HepG2 (cell line): ENCODE results near the gene TMEM187.

Source experiments
- EP300 ChIP-seq, 3 experiments: sonication (generic) in 1 of 3; formaldehyde crosslinking in 1 of 3; IDR thresholded peaks; 2 replicates each; pipeline versions ENCODE4 v1.5.1 to v1.6.1; 2011 to 2020; ENCODE audit warnings: low read depth in 2 of 3, low read length in 2 of 3, borderline replicate concordance in 1 of 3, improper control_type of control experiment in 1 of 3, mild to moderate bottlenecking in 1 of 3, missing genetic modification reagents in 1 of 3, moderate library complexity in 1 of 3
- EZH2 ChIP-seq: conservative IDR thresholded peaks from 2 replicates; pipeline ENCODE4 v1.6.1; 2012; ENCODE audit warnings: mild to moderate bottlenecking, low read depth, low read length, moderate library complexity
- HMG20B ChIP-seq: conservative IDR thresholded peaks from 2 replicates; pipeline ENCODE4 v1.6.1; 2016; ENCODE audit warnings: missing genetic modification reagents, missing compliant biosample characterization
- MYC ChIP-seq: sonication (generic); formaldehyde crosslinking; IDR thresholded peaks from 2 replicates; pipeline ENCODE4 v1.9.0; 2021; ENCODE audit warnings: missing genetic modification reagents, borderline replicate concordance
- NFIC ChIP-seq: IDR thresholded peaks from 2 replicates; pipeline ENCODE4 v1.6.1; 2012; ENCODE audit warnings: mild to moderate bottlenecking, low read length, inconsistent platforms
- PAXIP1 ChIP-seq: sonication (generic); formaldehyde crosslinking; conservative IDR thresholded peaks from 2 replicates; pipeline ENCODE4 v1.4.0; 2020; ENCODE audit warnings: mild to moderate bottlenecking, missing genetic modification reagents, moderate library complexity
- SNRNP70 ChIP-seq: fragments of 200-400 bp; formaldehyde crosslinking; IDR thresholded peaks from 2 replicates; pipeline ENCODE4 v1.6.1; 2017; ENCODE audit warnings: mild to moderate bottlenecking, low read depth, low read length, moderate library complexity
- ZBTB1 ChIP-seq: sonication (generic); formaldehyde crosslinking; IDR thresholded peaks from 2 replicates; pipeline ENCODE4 v1.4.0; 2020; ENCODE audit warnings: missing genetic modification reagents, borderline replicate concordance
- ZHX2 ChIP-seq, 2 experiments: sonication (generic) in 1 of 2; formaldehyde crosslinking in 1 of 2; IDR thresholded peaks; 2 replicates each; pipeline versions ENCODE4 v1.6.1 to v1.9.0; 2014 to 2022; ENCODE audit warnings: antibody characterized with exemption in 1 of 2, borderline replicate concordance in 1 of 2, inconsistent platforms in 1 of 2, low read depth in 1 of 2, missing genetic modification reagents in 1 of 2
- ZNF556 ChIP-seq: sonication (generic); formaldehyde crosslinking; IDR thresholded peaks from 2 replicates; pipeline ENCODE4 v1.4.0; 2020; ENCODE audit warnings: mild to moderate bottlenecking, missing genetic modification reagents, borderline replicate concordance
- ZNF574 ChIP-seq: sonication (generic); formaldehyde crosslinking; IDR thresholded peaks from 2 replicates; pipeline ENCODE4 v1.4.0; 2020; ENCODE audit warnings: missing genetic modification reagents
- ZNF761 ChIP-seq: sonication (generic); formaldehyde crosslinking; conservative IDR thresholded peaks from 2 replicates; pipeline ENCODE4 v1.4.0; 2020; ENCODE audit warnings: mild to moderate bottlenecking, missing genetic modification reagents
- TF ChIP-seq, protein P1 (sequence below): sonication (generic); formaldehyde crosslinking; IDR thresholded peaks from 2 replicates; pipeline ENCODE4 v1.5.0; 2020; ENCODE audit warnings: mild to moderate bottlenecking, missing genetic modification reagents, moderate library complexity

DNA sequence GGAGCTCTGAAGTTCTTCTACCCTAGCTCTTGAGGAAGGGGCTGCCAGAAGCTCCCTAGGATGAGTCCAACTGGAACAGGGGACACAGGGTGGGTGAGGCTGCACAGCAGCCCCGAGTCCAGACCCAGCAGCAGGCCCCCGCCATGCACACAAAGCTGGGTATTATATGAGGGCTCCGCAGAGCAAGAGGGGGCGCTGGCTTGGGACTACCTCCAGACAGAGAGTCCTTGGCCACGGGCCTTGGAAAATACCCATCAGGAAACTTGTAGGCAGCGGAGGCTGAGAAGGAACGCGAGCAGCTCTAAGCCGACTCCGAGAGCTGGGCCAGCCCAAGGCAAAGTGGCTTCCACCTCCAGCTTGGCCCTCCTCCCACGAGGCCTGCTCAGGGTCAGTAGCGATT is 9.0 kb upstream of the TMEM187 start:
- TF ChIP-seq ZBTB1 (no peak), NFIC (no peak), SNRNP70 (no peak), ZNF761 (CRISPR knock-in tag) (no peak), EZH2 (no peak), HMG20B (no peak), EP300 (IDR thresholded peaks at IDR 0.05; ENCODE audit: low read depth in 2 of 2, low read length in 2 of 2) (no peak), EP300 (CRISPR knock-in tag; IDR thresholded peaks at IDR 0.05; ENCODE audit: borderline replicate concordance) (no peak), ZNF574 (CRISPR knock-in tag) (no peak), PAXIP1 (no peak), MYC (no peak), ZHX2 (IDR thresholded peaks at IDR 0.05; ENCODE audit: low read depth) (no peak), ZHX2 (CRISPR knock-in tag; IDR thresholded peaks at IDR 0.05; ENCODE audit: borderline replicate concordance) (no peak), ZNF556 (CRISPR knock-in tag) (no peak)
- TF ChIP-seq, protein P1, sequence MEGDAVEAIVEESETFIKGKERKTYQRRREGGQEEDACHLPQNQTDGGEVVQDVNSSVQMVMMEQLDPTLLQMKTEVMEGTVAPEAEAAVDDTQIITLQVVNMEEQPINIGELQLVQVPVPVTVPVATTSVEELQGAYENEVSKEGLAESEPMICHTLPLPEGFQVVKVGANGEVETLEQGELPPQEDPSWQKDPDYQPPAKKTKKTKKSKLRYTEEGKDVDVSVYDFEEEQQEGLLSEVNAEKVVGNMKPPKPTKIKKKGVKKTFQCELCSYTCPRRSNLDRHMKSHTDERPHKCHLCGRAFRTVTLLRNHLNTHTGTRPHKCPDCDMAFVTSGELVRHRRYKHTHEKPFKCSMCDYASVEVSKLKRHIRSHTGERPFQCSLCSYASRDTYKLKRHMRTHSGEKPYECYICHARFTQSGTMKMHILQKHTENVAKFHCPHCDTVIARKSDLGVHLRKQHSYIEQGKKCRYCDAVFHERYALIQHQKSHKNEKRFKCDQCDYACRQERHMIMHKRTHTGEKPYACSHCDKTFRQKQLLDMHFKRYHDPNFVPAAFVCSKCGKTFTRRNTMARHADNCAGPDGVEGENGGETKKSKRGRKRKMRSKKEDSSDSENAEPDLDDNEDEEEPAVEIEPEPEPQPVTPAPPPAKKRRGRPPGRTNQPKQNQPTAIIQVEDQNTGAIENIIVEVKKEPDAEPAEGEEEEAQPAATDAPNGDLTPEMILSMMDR, result no peak
